K562 (cell line): ENCODE results near the gene CKLF. TPM values are rescaled to one million over a fixed set of nuclear protein-coding genes. Genes with fewer than 3 reads are reported as not detected.

Experiments used
- BCL6 ChIP-seq: fragments of 250-450 bp; sonication (Bioruptor Pico); IDR thresholded peaks from 2 replicates; pipeline ENCODE4 v1.4.0; 2020
- CHD7 ChIP-seq: fragments of 200-600 bp; sonication (generic); IDR thresholded peaks from one replicate; pipeline ENCODE4 v1.6.1; 2012; ENCODE audit warnings: mild to moderate bottlenecking, low read depth, low read length, inconsistent platforms
- CSDE1 ChIP-seq, 2 experiments: fragments of 450-650 bp; IDR thresholded peaks; 2 replicates each; pipeline ENCODE4 v1.6.1; 2016; ENCODE audit warnings: mild to moderate bottlenecking in 1 of 2
- ETS1 ChIP-seq: conservative IDR thresholded peaks from 2 replicates; pipeline ENCODE4 v1.6.1; 2011; ENCODE audit warnings: low read depth, mild to moderate bottlenecking, low read length; ENCODE audit not compliant: control insufficient read depth
- MAZ ChIP-seq, 2 experiments: fragments of 450-650 bp in 1 of 2; sonication (generic) in 1 of 2; formaldehyde crosslinking; IDR thresholded peaks in 1 of 2; conservative IDR thresholded peaks in 1 of 2; 2 replicates each; pipeline versions ENCODE4 v1.4.0 to v1.5.0; 2020; ENCODE audit warnings: mild to moderate bottlenecking in 1 of 2, missing genetic modification reagents in 1 of 2
- NFE2 ChIP-seq: IDR thresholded peaks from 2 replicates; pipeline ENCODE4 v1.6.1; 2014; ENCODE audit warnings: antibody characterized with exemption, low read depth
- POLR2AphosphoS5 ChIP-seq: IDR thresholded peaks from 2 replicates; pipeline ENCODE4 v1.6.1; 2011; ENCODE audit warnings: mild to moderate bottlenecking, low read depth, low read length, moderate library complexity; ENCODE audit not compliant: control insufficient read depth, insufficient read depth
- RBFOX2 ChIP-seq: fragments of 200-400 bp; formaldehyde crosslinking; IDR thresholded peaks from 2 replicates; pipeline ENCODE4 v1.6.1; 2017; ENCODE audit warnings: low read depth, mild to moderate bottlenecking, low read length, moderate library complexity
- VEZF1 ChIP-seq: fragments of 200-800 bp; sonication (Bioruptor generic); IDR thresholded peaks from 2 replicates; pipeline ENCODE4 v1.6.1; 2017; ENCODE audit warnings: missing genetic modification characterization, missing compliant biosample characterization
- ZNF3 ChIP-seq: fragments of 250-450 bp; sonication (Bioruptor Pico); IDR thresholded peaks from 2 replicates; pipeline ENCODE4 v1.5.0; 2021; ENCODE audit warnings: mild to moderate bottlenecking, moderate library complexity
- polyA plus RNA-seq, 8 experiments: library from polyadenylated mRNA; depleted of rRNA in 4 of 8; stranded (reverse) in 5 of 8; unstranded in 3 of 8; fragments of >200 nt; fragmentation: Nextera tagmentation in 2 of 8; fragmentation: Illumina TruSeq in 1 of 8; extraction: Ambion mirVana in 2 of 8; extraction: Trizol in 1 of 8; gene quantifications; 2 replicates each; pipeline versions ENCODE4 v1.2.1 to v1.2.3, GENCODE V29; 2011 to 2014; ENCODE audit warnings: inconsistent platforms in 1 of 8, missing spikeins in 1 of 8
- total RNA-seq, 7 experiments: library from RNA; depleted of rRNA in 6 of 7; stranded (reverse); fragments of >200 nt in 6 of 7; fragmentation: Illumina TruSeq in 2 of 7; extraction: Trizol in 2 of 7; gene quantifications; 2 replicates each; pipeline versions ENCODE4 v1.2.1 to v1.2.3, GENCODE V29; 2011 to 2021; ENCODE audit warnings: low replicate concordance in 1 of 7

CKLF gene
- total and polyA plus RNA-seq, 9 of the 15 experiments (the other 6 are each of a cell fraction or from before 2014, with no cell fraction given) = 84.8 to 322 (median 118) TPM

DNA sequence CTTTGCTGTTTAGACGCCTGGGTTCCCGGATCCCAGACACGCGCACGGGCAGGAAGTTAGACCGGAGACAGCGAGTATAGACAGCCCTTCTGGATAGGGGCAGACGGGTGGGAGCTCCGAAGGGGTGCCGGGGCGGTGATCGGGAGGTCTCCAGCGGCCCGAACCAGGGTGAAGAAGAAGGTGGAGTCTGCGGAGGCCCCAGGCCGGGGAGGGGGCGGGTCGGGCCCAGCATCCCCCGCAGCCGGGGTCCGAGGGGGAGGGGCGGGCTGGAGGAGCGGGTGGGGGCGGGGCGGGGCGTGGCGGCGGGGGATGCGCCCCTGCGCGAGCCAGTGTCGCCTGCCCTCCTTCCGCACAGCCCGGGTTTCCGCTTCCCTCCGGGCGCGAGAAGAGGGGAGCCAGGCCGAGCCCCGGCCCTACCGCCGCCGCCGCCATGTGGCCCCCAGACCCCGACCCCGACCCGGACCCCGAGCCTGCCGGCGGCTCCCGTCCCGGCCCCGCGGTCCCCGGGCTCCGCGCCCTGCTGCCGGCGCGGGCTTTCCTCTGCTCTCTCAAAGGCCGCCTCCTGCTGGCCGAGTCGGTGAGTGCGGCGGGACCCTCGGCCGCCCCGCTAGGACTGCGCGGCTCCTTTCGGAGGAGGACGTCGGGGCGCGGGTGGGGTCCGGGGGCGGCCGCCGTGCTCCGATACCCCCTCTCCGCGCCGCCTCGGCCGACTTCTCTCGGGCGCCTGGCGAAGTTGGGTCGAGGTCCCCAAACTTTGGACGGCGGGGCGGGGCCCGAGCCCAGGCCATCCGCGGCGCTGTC is 52.2 kb downstream of the CKLF start, which contains the start of gene CMTM3 (continued):
- TF ChIP-seq RBFOX2 (peak; percentile 69), ZNF3 (CRISPR knock-in tag) (no peak), NFE2 (no peak), BCL6 (no peak), CHD7 (no peak), MAZ (CRISPR knock-in tag; conservative IDR thresholded peaks at IDR 0.05 in 1 of 2, IDR thresholded peaks at IDR 0.05 in 1 of 2) (peak in 1 of 2 experiments; percentile 76; a peak in 3 of 4 replicates), CSDE1 (IDR thresholded peaks at IDR 0.05) (no peak), POLR2AphosphoS5 (no peak), VEZF1 (peak; percentile 88), ETS1 (0 out of 2 replicates have a peak, but pooled peaks have one; percentile 26)
